DOHH2 (cell line): ENCODE measurements around the gene PSD4.

Source experiments
- H3F3A ChIP-seq: fragments of 200-600 bp; sonication (generic), shearing (Covaris generic); 2 replicates; pipeline ENCODE4 v1.6.0; 2016; ENCODE audit warnings: antibody characterized with exemption, mild to moderate bottlenecking; ENCODE audit not compliant: control insufficient read depth, insufficient read depth
- H3K27ac ChIP-seq: fragments of 200-600 bp; sonication (generic); 2 replicates; pipeline ENCODE4 v1.5.1; 2014; ENCODE audit warnings: low read depth, mild to moderate bottlenecking, low read length, moderate library complexity
- H3K27me3 ChIP-seq: fragments of 200-600 bp; sonication (generic); 2 replicates; pipeline ENCODE4 v1.6.1; 2014; ENCODE audit warnings: mild to moderate bottlenecking, low read length, mixed read lengths; ENCODE audit not compliant: control insufficient read depth
- H3K36me3 ChIP-seq: fragments of 200-600 bp; sonication (generic); 2 replicates; pipeline ENCODE4 v1.6.1; 2014; ENCODE audit warnings: mild to moderate bottlenecking, low read length, moderate library complexity, mixed read lengths; ENCODE audit not compliant: control insufficient read depth
- H3K4me1 ChIP-seq: fragments of 200-600 bp; sonication (generic); 2 replicates; pipeline ENCODE4 v1.6.1; 2014; ENCODE audit warnings: mild to moderate bottlenecking, low read length, mixed read lengths; ENCODE audit not compliant: control insufficient read depth
- H3K4me2 ChIP-seq: fragments of 200-600 bp; sonication (generic); 2 replicates; pipeline ENCODE4 v1.6.0; 2014; ENCODE audit warnings: mild to moderate bottlenecking, low read length, moderate library complexity
- H3K4me3 ChIP-seq: fragments of 200-600 bp; sonication (generic); 2 replicates; pipeline ENCODE4 v1.5.1; 2014; ENCODE audit warnings: mild to moderate bottlenecking, low read length, mixed read lengths
- H3K79me2 ChIP-seq: fragments of 200-600 bp; sonication (generic); 2 replicates; pipeline ENCODE4 v1.6.1; 2014; ENCODE audit warnings: mild to moderate bottlenecking, low read length, mixed read lengths; ENCODE audit not compliant: control insufficient read depth
- H3K9me2 ChIP-seq: fragments of 200-600 bp; sonication (generic); replicated peaks from 2 replicates; pipeline ENCODE4 v1.6.1; 2014; ENCODE audit warnings: mild to moderate bottlenecking, low read length, mixed read lengths; ENCODE audit not compliant: control insufficient read depth
- H3K9me3 ChIP-seq: fragments of 200-600 bp; sonication (generic); 2 replicates; pipeline ENCODE4 v1.6.1; 2014; ENCODE audit warnings: antibody characterized with exemption, low read length, mixed read lengths; ENCODE audit not compliant: control insufficient read depth, insufficient read depth
- H4K20me1 ChIP-seq: fragments of 200-600 bp; sonication (generic); 2 replicates; pipeline ENCODE4 v1.6.0; 2014; ENCODE audit warnings: low read depth, mild to moderate bottlenecking, antibody characterized with exemption, low read length, moderate library complexity; ENCODE audit not compliant: control insufficient read depth, insufficient read depth
- EZH2phosphoT487 ChIP-seq: fragments of 200-600 bp; sonication (generic); IDR thresholded peaks from 2 replicates; pipeline ENCODE4 v1.6.1; 2017; ENCODE audit warnings: borderline replicate concordance, mild to moderate bottlenecking, antibody characterized with exemption, low read length, moderate library complexity, mixed read lengths
- TF ChIP-seq, protein P1 (sequence below): fragments of 200-600 bp; sonication (generic); IDR thresholded peaks from one replicate; pipeline ENCODE4 v1.5.1; 2014; ENCODE audit warnings: antibody characterized with exemption, mild to moderate bottlenecking, low read depth, low read length; ENCODE audit not compliant: poor library complexity, severe bottlenecking

Gene PSD4

GRCh38 chr2:113183264-113183663, 9.5 kb downstream of the PSD4 start:
- Histone ChIP-seq H3K4me2 (no peak overlapping the region), H3F3A (no peaks in the 10 kb centered on the region), H3K4me3 (no peak overlapping the region), H3K36me3 (peaks cover 94% of the 10 kb centered on the region), H3K9me2 (no peaks in the 10 kb centered on the region), H3K9me3 (no peaks in the 10 kb centered on the region), H3K4me1 (0 out of 2 replicates have a peak, but pooled peaks cover 3% of the 10 kb centered on the region), H3K27ac (no peak overlapping the region), H4K20me1 (peaks cover 17% of the 10 kb centered on the region), H3K27me3 (no peaks in the 10 kb centered on the region), H3K79me2 (peaks cover 83% of the 10 kb centered on the region)
- no peak for TF ChIP-seq EZH2phosphoT487
- TF ChIP-seq, protein P1, sequence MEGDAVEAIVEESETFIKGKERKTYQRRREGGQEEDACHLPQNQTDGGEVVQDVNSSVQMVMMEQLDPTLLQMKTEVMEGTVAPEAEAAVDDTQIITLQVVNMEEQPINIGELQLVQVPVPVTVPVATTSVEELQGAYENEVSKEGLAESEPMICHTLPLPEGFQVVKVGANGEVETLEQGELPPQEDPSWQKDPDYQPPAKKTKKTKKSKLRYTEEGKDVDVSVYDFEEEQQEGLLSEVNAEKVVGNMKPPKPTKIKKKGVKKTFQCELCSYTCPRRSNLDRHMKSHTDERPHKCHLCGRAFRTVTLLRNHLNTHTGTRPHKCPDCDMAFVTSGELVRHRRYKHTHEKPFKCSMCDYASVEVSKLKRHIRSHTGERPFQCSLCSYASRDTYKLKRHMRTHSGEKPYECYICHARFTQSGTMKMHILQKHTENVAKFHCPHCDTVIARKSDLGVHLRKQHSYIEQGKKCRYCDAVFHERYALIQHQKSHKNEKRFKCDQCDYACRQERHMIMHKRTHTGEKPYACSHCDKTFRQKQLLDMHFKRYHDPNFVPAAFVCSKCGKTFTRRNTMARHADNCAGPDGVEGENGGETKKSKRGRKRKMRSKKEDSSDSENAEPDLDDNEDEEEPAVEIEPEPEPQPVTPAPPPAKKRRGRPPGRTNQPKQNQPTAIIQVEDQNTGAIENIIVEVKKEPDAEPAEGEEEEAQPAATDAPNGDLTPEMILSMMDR: no peak

- 0 out of 2 replicates have a peak, but pooled peaks cover under 1% of the 10 kb centered on the region for H3K4me1 ChIP-seq
- TF ChIP-seq EZH2phosphoT487: no peak
- TF ChIP-seq, protein P1: no peak
Observed at GRCh38 chr2:113183703-113184102, 9.9 kb downstream of the PSD4 start.

GRCh38 chr2:113184531-113185230, 10.9 kb downstream of the PSD4 start:
- Histone ChIP-seq H3K27ac (no peak overlapping the region), H3F3A (no peaks in the 10 kb centered on the region), H3K4me3 (no peak overlapping the region), H3K9me2 (no peaks in the 10 kb centered on the region), H3K27me3 (no peaks in the 10 kb centered on the region), H3K4me1 (0 out of 2 replicates have a peak, but pooled peaks cover 4% of the 10 kb centered on the region), H3K36me3 (peaks cover 85% of the 10 kb centered on the region), H4K20me1 (peaks cover 8% of the 10 kb centered on the region; the same call in 1 of the 2 replicates), H3K79me2 (peaks cover 77% of the 10 kb centered on the region), H3K9me3 (no peaks in the 10 kb centered on the region), H3K4me2 (no peak overlapping the region)
- TF ChIP-seq, protein P1: no peak
- no peak for TF ChIP-seq EZH2phosphoT487

More at GRCh38 chr2:113183703-113184102, 9.9 kb downstream of the PSD4 start:
- Histone ChIP-seq H4K20me1 (peaks cover 13% of the 10 kb centered on the region), H3K9me3 (no peaks in the 10 kb centered on the region), H3K27me3 (no peaks in the 10 kb centered on the region), H3K4me2 (no peak overlapping the region), H3K9me2 (no peaks in the 10 kb centered on the region), H3K36me3 (peaks cover 90% of the 10 kb centered on the region), H3K4me3 (no peak overlapping the region), H3K79me2 (peaks cover 79% of the 10 kb centered on the region), H3K27ac (no peak overlapping the region), H3F3A (no peaks in the 10 kb centered on the region)
